HL-60 (cell line): Measurements from ENCODE around the gene FMOD.

ENCODE experiments used
- DNase-seq, 2 experiments: peaks; one replicate each; pipeline ENCODE4 v3.0.0-alpha.2; 2010 to 2020; ENCODE audit warnings: low read depth in 1 of 2, low spot score in 1 of 2
- H3K27ac ChIP-seq: fragments of 250-450 bp; sonication (Bioruptor Pico); replicated peaks from 2 replicates; pipeline ENCODE4 v1.5.1; 2020; ENCODE audit warnings: mild to moderate bottlenecking, moderate library complexity
- H3K27me3 ChIP-seq: fragments of 250-450 bp; sonication (Bioruptor Pico); 2 replicates; pipeline ENCODE4 v1.5.1; 2021; ENCODE audit warnings: mild to moderate bottlenecking, moderate library complexity; ENCODE audit not compliant: insufficient read depth, poor library complexity, severe bottlenecking
- H3K4me3 ChIP-seq: replicated peaks from 2 replicates; pipeline ENCODE4 v1.5.1; 2011; ENCODE audit warnings: mild to moderate bottlenecking, control low read depth, low read length; ENCODE audit not compliant: insufficient read depth
- CTCF ChIP-seq: IDR thresholded peaks from one replicate; pipeline ENCODE4 v1.5.1; 2011; ENCODE audit warnings: low read length, control low read depth, inconsistent platforms; ENCODE audit not compliant: insufficient read depth
- GABPA ChIP-seq: IDR thresholded peaks from 2 replicates; pipeline ENCODE4 v1.6.1; 2012; ENCODE audit warnings: low read depth
- POLR2AphosphoS5 ChIP-seq: IDR thresholded peaks from 2 replicates; pipeline ENCODE4 v1.6.1; 2012; ENCODE audit warnings: low read depth
- REST ChIP-seq: IDR thresholded peaks from 2 replicates; pipeline ENCODE4 v1.6.1; 2012; ENCODE audit warnings: low read depth; ENCODE audit not compliant: insufficient replicate concordance
- SPI1 ChIP-seq: IDR thresholded peaks from 2 replicates; pipeline ENCODE4 v1.6.1; 2012; ENCODE audit warnings: low read depth, mild to moderate bottlenecking, borderline replicate concordance

FMOD gene

GRCh38 chr1:203304391-203304918, 46.5 kb downstream of the FMOD start:
- peak overlapping the region; percentile 81 for H3K27ac ChIP-seq
- no peak for DNase-seq
- peak overlapping the region; percentile 77; the same call in 1 of the 2 replicates for H3K4me3 ChIP-seq
- no peaks in the 10 kb centered on the region for H3K27me3 ChIP-seq
- no peak for TF ChIP-seq REST
- TF ChIP-seq CTCF, result no peak
- no peak for TF ChIP-seq GABPA
- peak; percentile 14; the same call in 1 of the 2 replicates for TF ChIP-seq SPI1
- TF ChIP-seq POLR2AphosphoS5, result no peak; the same call in 1 of the 2 replicates

- no peak for DNase-seq
- Histone ChIP-seq H3K27me3 (no peaks in the 10 kb centered on the region), H3K27ac (no peak overlapping the region), H3K4me3 (no peak overlapping the region)
- TF ChIP-seq POLR2AphosphoS5 (no peak), REST (no peak), GABPA (no peak), CTCF (no peak), SPI1 (no peak)
Measured at GRCh38 chr1:203302894-203303293, 48.0 kb downstream of the FMOD start.

- H3K4me3 ChIP-seq, result no peak overlapping the region
- no peak for TF ChIP-seq REST
- no peak for TF ChIP-seq GABPA
- TF ChIP-seq SPI1, result no peak
- no peak for TF ChIP-seq POLR2AphosphoS5
- TF ChIP-seq CTCF, result no peak
- no peaks in the 10 kb centered on the region for H3K27me3 ChIP-seq
- DNase-seq, result no peak
- H3K27ac ChIP-seq, result no peak overlapping the region
Measured at GRCh38 chr1:203302456-203302855, 48.5 kb downstream of the FMOD start.
